ENCODE results near the gene SMIM29. TPM values are rescaled to one million over a fixed set of nuclear protein-coding genes. Genes with fewer than 3 reads are reported as not detected.

SMIM29 gene
- total RNA-seq, 1 experiment from 2014 or later = 25.1 TPM

DNA sequence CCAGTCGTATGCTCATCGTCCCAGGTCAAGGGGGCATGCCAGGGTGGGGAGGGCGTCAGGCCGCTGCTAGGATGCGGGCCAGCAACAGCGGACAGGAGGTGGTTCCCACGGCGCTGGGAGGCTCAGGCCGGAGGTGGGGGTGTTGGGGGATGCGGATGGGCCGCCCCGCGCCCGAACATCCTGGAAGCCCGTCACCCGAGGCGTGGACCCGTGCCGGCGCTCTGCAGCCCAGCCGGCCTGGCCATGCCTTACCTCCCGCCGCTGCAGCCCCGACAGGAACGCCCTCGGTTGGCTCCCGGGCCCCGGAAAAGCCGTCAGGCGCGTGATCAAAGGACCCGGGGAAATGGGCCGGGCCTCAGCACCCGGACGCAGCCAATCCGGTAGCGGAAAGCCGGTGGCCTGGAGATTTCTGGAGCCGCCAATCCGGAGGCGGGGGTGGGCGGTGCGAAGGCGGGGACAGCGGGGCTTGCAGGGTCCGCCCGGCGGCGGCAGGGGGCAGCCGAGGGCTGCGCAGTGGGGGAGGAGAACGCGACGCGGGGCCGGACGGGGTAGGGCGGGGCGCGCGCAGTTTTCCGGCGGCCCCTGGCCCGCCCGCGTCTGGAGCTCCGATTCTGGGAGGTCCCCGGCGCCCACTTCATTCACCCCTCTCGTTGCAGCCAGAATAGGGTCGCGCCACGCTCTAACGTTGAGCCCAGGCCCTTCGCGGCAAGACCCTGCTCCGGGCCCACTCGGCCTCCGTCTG is at the start of gene SMIM29 (continued):
- no peak for TF ChIP-seq SRF (IDR thresholded peaks at IDR 0.05; ENCODE audit: low read depth)
- no peak for TF ChIP-seq CEBPB (IDR thresholded peaks at IDR 0.05; ENCODE audit: low read depth)
- no peak for TF ChIP-seq POLR2A (IDR thresholded peaks at IDR 0.05; ENCODE audit: borderline replicate concordance, extremely low read depth, insufficient read depth, insufficient read length)
- no peak for TF ChIP-seq EZH2 (IDR thresholded peaks at IDR 0.05)
- no peak for TF ChIP-seq ATF3 (IDR thresholded peaks at IDR 0.05)
- no peak for TF ChIP-seq YY1 (IDR thresholded peaks at IDR 0.05; ENCODE audit: extremely low read depth, insufficient replicate concordance, low read depth, low read length)
- TF ChIP-seq ZFX (IDR thresholded peaks at IDR 0.05) = peak; percentile 51

GRCh38 chr6:34295721-34296120 is 46.9 kb upstream of the SMIM29 start:
- ATAC-seq (no peak), DNase-seq (ENCODE audit: low read depth, low spot score) (no peak)
- Histone ChIP-seq H3K79me2 (ENCODE audit: insufficient read depth, low read length) (peaks cover 5% of the 10 kb centered on the region), H3K4me2 (ENCODE audit: low read length) (no peak overlapping the region), H3K27me3 (ENCODE audit: insufficient read depth, low read length) (no peaks in the 10 kb centered on the region), H3K4me3 (replicated peaks in 1 of 2; ENCODE audit: low read depth in 1 of 2, low read length in 2 of 2) (no peak overlapping the region), H3K9me2 (ENCODE audit: insufficient read depth) (no peaks in the 10 kb centered on the region), H3K36me3 (ENCODE audit: control insufficient read depth in 1 of 2, insufficient read depth in 2 of 2, low read length in 2 of 2) (peaks cover 5 to 13% of the 10 kb centered on the region in 2 experiments; a peak in 2 of 4 replicates), H4K20me1 (ENCODE audit: insufficient read depth) (no peaks in the 10 kb centered on the region), H3K9ac (ENCODE audit: low read length) (no peak overlapping the region), H3K9me3 (ENCODE audit: control insufficient read depth in 1 of 2, insufficient read depth in 1 of 2, low read depth in 1 of 2, low read length in 2 of 2) (no peaks in the 10 kb centered on the region), H3K4me1 (ENCODE audit: control insufficient read depth in 1 of 2, insufficient read depth in 2 of 2, low read length in 2 of 2) (peaks cover 2 to 11% of the 10 kb centered on the region in 2 experiments; a peak in 2 of 4 replicates), H3K27ac (ENCODE audit: low read depth, low read length) (no peak overlapping the region), H2AFZ (ENCODE audit: low read depth, low read length, poor library complexity, severe bottlenecking) (no peak overlapping the region)
- no TSS peak for BruUV-seq (replicated peaks)
- TF ChIP-seq ZNF274 (IDR thresholded peaks at IDR 0.05; ENCODE audit: low read depth, low read length) (no peak), RAD21 (IDR thresholded peaks at IDR 0.05; ENCODE audit: low read depth) (no peak), SP1 (IDR thresholded peaks at IDR 0.05; ENCODE audit: low read depth) (no peak), CBX3 (IDR thresholded peaks at IDR 0.05; ENCODE audit: low read depth) (no peak), SIN3A (IDR thresholded peaks at IDR 0.05; ENCODE audit: low read depth) (no peak), TCF7L2 (IDR thresholded peaks at IDR 0.05; ENCODE audit: borderline replicate concordance, extremely low read depth, insufficient read depth, insufficient read length) (no peak), JUND (IDR thresholded peaks at IDR 0.05) (no peak)
- TF ChIP-seq, protein P1, sequence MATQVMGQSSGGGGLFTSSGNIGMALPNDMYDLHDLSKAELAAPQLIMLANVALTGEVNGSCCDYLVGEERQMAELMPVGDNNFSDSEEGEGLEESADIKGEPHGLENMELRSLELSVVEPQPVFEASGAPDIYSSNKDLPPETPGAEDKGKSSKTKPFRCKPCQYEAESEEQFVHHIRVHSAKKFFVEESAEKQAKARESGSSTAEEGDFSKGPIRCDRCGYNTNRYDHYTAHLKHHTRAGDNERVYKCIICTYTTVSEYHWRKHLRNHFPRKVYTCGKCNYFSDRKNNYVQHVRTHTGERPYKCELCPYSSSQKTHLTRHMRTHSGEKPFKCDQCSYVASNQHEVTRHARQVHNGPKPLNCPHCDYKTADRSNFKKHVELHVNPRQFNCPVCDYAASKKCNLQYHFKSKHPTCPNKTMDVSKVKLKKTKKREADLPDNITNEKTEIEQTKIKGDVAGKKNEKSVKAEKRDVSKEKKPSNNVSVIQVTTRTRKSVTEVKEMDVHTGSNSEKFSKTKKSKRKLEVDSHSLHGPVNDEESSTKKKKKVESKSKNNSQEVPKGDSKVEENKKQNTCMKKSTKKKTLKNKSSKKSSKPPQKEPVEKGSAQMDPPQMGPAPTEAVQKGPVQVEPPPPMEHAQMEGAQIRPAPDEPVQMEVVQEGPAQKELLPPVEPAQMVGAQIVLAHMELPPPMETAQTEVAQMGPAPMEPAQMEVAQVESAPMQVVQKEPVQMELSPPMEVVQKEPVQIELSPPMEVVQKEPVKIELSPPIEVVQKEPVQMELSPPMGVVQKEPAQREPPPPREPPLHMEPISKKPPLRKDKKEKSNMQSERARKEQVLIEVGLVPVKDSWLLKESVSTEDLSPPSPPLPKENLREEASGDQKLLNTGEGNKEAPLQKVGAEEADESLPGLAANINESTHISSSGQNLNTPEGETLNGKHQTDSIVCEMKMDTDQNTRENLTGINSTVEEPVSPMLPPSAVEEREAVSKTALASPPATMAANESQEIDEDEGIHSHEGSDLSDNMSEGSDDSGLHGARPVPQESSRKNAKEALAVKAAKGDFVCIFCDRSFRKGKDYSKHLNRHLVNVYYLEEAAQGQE (IDR thresholded peaks at IDR 0.05; ENCODE audit: low read depth) = no peak
- intact Hi-C loops (cut with micrococcal nuclease) = no loop called here
- ChIA-PET RAD21 (ENCODE audit: low non-redundant PET in 1 of 2, low total read pairs in 2 of 2, uncharacterized antibody in 2 of 2, unreplicated experiment in 2 of 2) (no interaction called here), POLR2A (no interaction called here), CTCF (no interaction called here)
